HFFc6 (cell line): ENCODE data around the gene TMOD1. TPM values are rescaled to one million over a fixed set of nuclear protein-coding genes. Genes with fewer than 3 reads are reported as not detected.

Source experiments
- DNase-seq: peaks from one replicate; pipeline ENCODE4 v3.0.0-alpha.2; 2018
- H3K27ac Mint-ChIP-seq: 2 replicates; pipeline ENCODE4 v1.8.0; 2020; ENCODE audit warnings: mild to moderate bottlenecking, mixed read lengths
- H3K27me3 Mint-ChIP-seq: 2 replicates; pipeline ENCODE4 v1.8.0; 2021; ENCODE audit warnings: mild to moderate bottlenecking, moderate library complexity, mixed read lengths; ENCODE audit not compliant: insufficient read depth
- H3K36me3 Mint-ChIP-seq: 2 replicates; pipeline ENCODE4 v1.8.0; 2021; ENCODE audit warnings: low read depth, mixed read lengths
- H3K4me1 Mint-ChIP-seq: 2 replicates; pipeline ENCODE4 v1.8.0; 2020; ENCODE audit warnings: low read depth, mixed read lengths
- H3K4me3 Mint-ChIP-seq: 2 replicates; pipeline ENCODE4 v1.8.0; 2020; ENCODE audit warnings: mild to moderate bottlenecking, moderate library complexity, mixed read lengths
- H3K9me3 Mint-ChIP-seq: 2 replicates; pipeline ENCODE4 v1.8.0; 2020; ENCODE audit warnings: mild to moderate bottlenecking, mixed read lengths
- CTCF ChIP-seq: fragments of 200-600 bp; sonication (generic); IDR thresholded peaks from 2 replicates; pipeline ENCODE4 v1.5.0; 2021; ENCODE audit warnings: antibody characterized with exemption, mild to moderate bottlenecking
- total RNA-seq, 6 experiments: library from RNA; stranded (reverse); fragmentation: NEBNext Ultra II Directional; extraction: Animal tissue kit (Norgen Biotek cat#: 25700); gene quantifications; 2 replicates in 1 of 6; 3 replicates in 5 of 6; pipeline ENCODE4 v1.2.3, GENCODE V29; 2021

TMOD1 gene
- total RNA-seq, 6 experiments from 2014 or later: 0.14 to 0.60 (median 0.57) TPM

- Mint-ChIP-seq H3K9me3 (no peaks in the 10 kb centered on the region), H3K27me3 (peaks cover 12% of the 10 kb centered on the region), H3K27ac (no peak overlapping the region), H3K36me3 (no peaks in the 10 kb centered on the region), H3K4me1 (0 out of 2 replicates have a peak, but pooled peaks cover 10% of the 10 kb centered on the region), H3K4me3 (no peak overlapping the region)
- DNase-seq: no peak
- TF ChIP-seq CTCF: no peak
Observed at GRCh38 chr9:97591535-97591934, 90.1 kb downstream of the TMOD1 start.

- Mint-ChIP-seq H3K4me3 (no peak overlapping the region), H3K9me3 (no peaks in the 10 kb centered on the region), H3K4me1 (0 out of 2 replicates have a peak, but pooled peaks cover 10% of the 10 kb centered on the region), H3K27me3 (peaks cover 12% of the 10 kb centered on the region), H3K27ac (no peak overlapping the region), H3K36me3 (no peaks in the 10 kb centered on the region)
- TF ChIP-seq CTCF: no peak
- no peak for DNase-seq
Observed at GRCh38 chr9:97592126-97592525, 90.7 kb downstream of the TMOD1 start.

- no peak overlapping the region for H3K27ac Mint-ChIP-seq
- no peaks in the 10 kb centered on the region for H3K9me3 Mint-ChIP-seq
- no peak overlapping the region for H3K4me3 Mint-ChIP-seq
- no peak for DNase-seq
- no peaks in the 10 kb centered on the region for H3K36me3 Mint-ChIP-seq
- peaks cover 12% of the 10 kb centered on the region for H3K27me3 Mint-ChIP-seq
- H3K4me1 Mint-ChIP-seq: peaks cover 15% of the 10 kb centered on the region
- no peak for TF ChIP-seq CTCF
Observed at GRCh38 chr9:97593960-97594359, 92.5 kb downstream of the TMOD1 start.

GRCh38 chr9:97594381-97594921 is 93.0 kb downstream of the TMOD1 start:
- DNase-seq: no peak
- Mint-ChIP-seq H3K4me3 (no peak overlapping the region), H3K27ac (no peak overlapping the region), H3K27me3 (peaks cover 12% of the 10 kb centered on the region), H3K36me3 (no peaks in the 10 kb centered on the region), H3K9me3 (no peaks in the 10 kb centered on the region), H3K4me1 (peaks cover 15% of the 10 kb centered on the region)
- TF ChIP-seq CTCF: no peak

- no peak for TF ChIP-seq CTCF
- no peak overlapping the region for H3K27ac Mint-ChIP-seq
- peaks cover 5% of the 10 kb centered on the region for H3K27me3 Mint-ChIP-seq
- H3K9me3 Mint-ChIP-seq: no peaks in the 10 kb centered on the region
- no peak overlapping the region for H3K4me3 Mint-ChIP-seq
- H3K4me1 Mint-ChIP-seq: peaks cover 15% of the 10 kb centered on the region
- no peak for DNase-seq
- H3K36me3 Mint-ChIP-seq: no peaks in the 10 kb centered on the region
Observed at GRCh38 chr9:97596906-97597305, 95.4 kb downstream of the TMOD1 start.
